Fibroblast of lung (primary cell): ENCODE results near the gene CRYBG1. TPM values are rescaled to one million over a fixed set of nuclear protein-coding genes. Genes with fewer than 3 reads are reported as not detected.
"Not testable (repeated sequence)": the region's sequence is repeated elsewhere in the genome, so short reads cannot be mapped to it uniquely, and the experiment has no call there.

Experiments
- DNase-seq, 2 donors: peaks; one replicate each; pipeline versions ENCODE4 v3.0.0 to v3.0.0-alpha.2; 2010; ENCODE audit warnings: low read depth in 2 of 2
- H2AFZ ChIP-seq: 2 replicates; pipeline ENCODE4 v1.5.1; 2012; ENCODE audit warnings: low read length, control low read depth, inconsistent platforms
- H3K27ac ChIP-seq: 2 replicates; pipeline ENCODE4 v1.5.1; 2011; ENCODE audit warnings: low read length, control low read depth; ENCODE audit not compliant: insufficient read depth
- H3K27me3 ChIP-seq: 2 replicates; pipeline ENCODE4 v1.5.1; 2011; ENCODE audit warnings: mild to moderate bottlenecking, low read length; ENCODE audit not compliant: control insufficient read depth, insufficient read depth
- H3K36me3 ChIP-seq: 2 replicates; pipeline ENCODE4 v1.5.1; 2011; ENCODE audit warnings: low read length; ENCODE audit not compliant: control insufficient read depth, insufficient read depth
- H3K4me1 ChIP-seq: 2 replicates; pipeline ENCODE4 v1.5.1; 2011; ENCODE audit warnings: low read length; ENCODE audit not compliant: control insufficient read depth, insufficient read depth; ENCODE audit errors: extremely low read depth
- H3K4me2 ChIP-seq: 2 replicates; pipeline ENCODE4 v1.5.1; 2011; ENCODE audit warnings: low read length, control low read depth; ENCODE audit not compliant: insufficient read depth; ENCODE audit errors: extremely low read depth
- H3K4me3 ChIP-seq, 4 experiments: fragments of 200-600 bp in 1 of 4; sonication (generic) in 1 of 4; replicated peaks in 1 of 4; 2 replicates each; pipeline ENCODE4 v1.5.1; 2011 to 2016; ENCODE audit warnings: low read length in 4 of 4, low read depth in 3 of 4, mild to moderate bottlenecking in 3 of 4, control low read depth in 2 of 4, inconsistent platforms in 1 of 4, mixed read lengths in 1 of 4; ENCODE audit not compliant: insufficient read depth in 1 of 4; ENCODE audit errors: control extremely low read depth in 1 of 4
- H3K79me2 ChIP-seq: 2 replicates; pipeline ENCODE4 v1.5.1; 2012; ENCODE audit warnings: mild to moderate bottlenecking, low read length, inconsistent platforms; ENCODE audit not compliant: control insufficient read depth, insufficient read depth
- H3K9ac ChIP-seq: 2 replicates; pipeline ENCODE4 v1.5.1; 2011; ENCODE audit warnings: mild to moderate bottlenecking, low read length, control low read depth; ENCODE audit not compliant: insufficient read depth
- H3K9me3 ChIP-seq: 2 replicates; pipeline ENCODE4 v1.5.1; 2012; ENCODE audit warnings: low read depth, low read length; ENCODE audit not compliant: control insufficient read depth, insufficient read depth
- H4K20me1 ChIP-seq: 2 replicates; pipeline ENCODE4 v1.5.1; 2011; ENCODE audit warnings: low read length; ENCODE audit not compliant: control insufficient read depth, insufficient read depth; ENCODE audit errors: extremely low read depth
- CTCF ChIP-seq, 2 donors: IDR thresholded peaks in 1 of 2; conservative IDR thresholded peaks in 1 of 2; 1 replicate in 1 of 2; 2 replicates in 1 of 2; pipeline ENCODE4 v1.5.1; 2011 to 2012; ENCODE audit warnings: low read length in 2 of 2, control low read depth in 1 of 2, inconsistent platforms in 1 of 2, low read depth in 1 of 2, mild to moderate bottlenecking in 1 of 2
- EZH2 ChIP-seq: IDR thresholded peaks from 2 replicates; pipeline ENCODE4 v1.5.1; 2012; ENCODE audit warnings: low read length, control low read depth, mild to moderate bottlenecking; ENCODE audit errors: missing control alignments
- polyA plus RNA-seq, 2 donors: library from polyadenylated mRNA; depleted of rRNA in 1 of 2; stranded (reverse) in 1 of 2; unstranded in 1 of 2; fragments of >200 nt; gene quantifications; 2 replicates each; pipeline ENCODE4 v1.2.1, GENCODE V29; 2011 to 2012; ENCODE audit warnings: missing spikeins in 1 of 2
- total RNA-seq: library from RNA; depleted of rRNA; stranded (reverse); fragments of >200 nt; gene quantifications from 2 replicates; pipeline ENCODE4 v1.2.1, GENCODE V29; 2014

The CRYBG1 gene
- total and polyA plus RNA-seq, 2 donors (not counting 1 experiment from before 2014, with no cell fraction given) = 4.3 to 10.1 TPM

GRCh38 chr6:106547601-106548453, 187.3 kb downstream of the CRYBG1 start:
- H2AFZ ChIP-seq = no peak overlapping the region
- H3K79me2 ChIP-seq = no peaks in the 10 kb centered on the region
- peak overlapping the region; percentile 28 for H3K4me2 ChIP-seq
- no peaks in the 10 kb centered on the region for H4K20me1 ChIP-seq
- H3K4me3 ChIP-seq = no peak overlapping the region
- H3K27ac ChIP-seq = peak overlapping the region; percentile 16
- DNase-seq = peak; percentile 67 to 91
- H3K9me3 ChIP-seq = no peaks in the 10 kb centered on the region
- no peak for TF ChIP-seq EZH2
- no peak for TF ChIP-seq CTCF (conservative IDR thresholded peaks at IDR 0.05 in 1 of 2, IDR thresholded peaks at IDR 0.05 in 1 of 2; ENCODE audit: low read depth in 1 of 2, low read length in 2 of 2)
- no peaks in the 10 kb centered on the region for H3K36me3 ChIP-seq
- peaks cover 14% of the 10 kb centered on the region for H3K4me1 ChIP-seq
- no peak overlapping the region for H3K9ac ChIP-seq
- no peaks in the 10 kb centered on the region for H3K27me3 ChIP-seq

GRCh38 chr6:106548926-106549455, 188.5 kb downstream of the CRYBG1 start:
- H4K20me1 ChIP-seq, H3K79me2 ChIP-seq, H2AFZ ChIP-seq, H3K4me3 ChIP-seq, H3K9ac ChIP-seq, H3K4me2 ChIP-seq, DNase-seq, H3K27me3 ChIP-seq, H3K36me3 ChIP-seq, H3K27ac ChIP-seq, H3K9me3 ChIP-seq: not testable (repeated sequence)
- H3K4me1 ChIP-seq = peaks cover 14% of the 10 kb centered on the region

DNA sequence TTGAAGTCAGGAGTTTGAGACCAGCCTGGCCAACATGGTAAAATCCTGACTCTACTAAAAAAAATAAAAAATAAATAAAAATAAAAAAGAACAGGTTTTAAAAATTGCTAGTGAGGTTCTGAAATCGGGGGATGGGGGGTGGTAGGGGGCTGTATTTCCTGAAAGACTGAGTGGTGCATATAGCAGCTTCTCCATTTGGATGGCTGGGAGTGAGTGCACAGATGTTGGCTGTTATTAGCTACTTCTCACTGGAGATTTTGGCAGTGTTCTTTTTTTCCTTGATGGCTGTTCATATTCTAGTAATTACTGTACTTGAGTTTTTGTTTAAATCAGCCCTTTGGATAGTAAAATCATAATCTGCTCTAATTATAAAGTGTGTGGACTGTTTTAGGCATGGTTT, 189.0 kb downstream of the CRYBG1 start:
- TF ChIP-seq CTCF (conservative IDR thresholded peaks at IDR 0.05 in 1 of 2, IDR thresholded peaks at IDR 0.05 in 1 of 2; ENCODE audit: low read depth in 1 of 2, low read length in 2 of 2) = no peak
- TF ChIP-seq EZH2 = no peak
- H3K36me3 ChIP-seq = no peaks in the 10 kb centered on the region

More for the DNA sequence above, 189.0 kb downstream of the CRYBG1 start:
- no peak overlapping the region for H2AFZ ChIP-seq
- DNase-seq = no peak
- H4K20me1 ChIP-seq = no peaks in the 10 kb centered on the region
- no peak overlapping the region for H3K27ac ChIP-seq
- H3K9ac ChIP-seq = no peak overlapping the region
- no peak overlapping the region for H3K4me2 ChIP-seq
- peaks cover 14% of the 10 kb centered on the region for H3K4me1 ChIP-seq
- no peak overlapping the region for H3K4me3 ChIP-seq
- H3K79me2 ChIP-seq = no peaks in the 10 kb centered on the region
- H3K27me3 ChIP-seq = no peaks in the 10 kb centered on the region
- H3K9me3 ChIP-seq = no peaks in the 10 kb centered on the region
